Neural progenitor cell (in vitro differentiated cells): Measurements from ENCODE around the gene S100A12. TPM values are rescaled to one million over a fixed set of nuclear protein-coding genes. Genes with fewer than 3 reads are reported as not detected.

Experiments used
- DNase-seq: peaks from one replicate; pipeline ENCODE4 v3.0.0-alpha.2; 2016; ENCODE audit warnings: low spot score
- H2AFZ ChIP-seq: fragments of 200-600 bp; sonication (generic); replicated peaks from 2 replicates; pipeline ENCODE4 v1.6.1; 2016; ENCODE audit warnings: antibody characterized with exemption
- H3F3A ChIP-seq: fragments of 200-600 bp; sonication (generic); 2 replicates; pipeline ENCODE4 v1.6.1; 2016; ENCODE audit warnings: antibody characterized with exemption, low read depth
- H3K27ac ChIP-seq: fragments of 200-600 bp; sonication (generic); 2 replicates; pipeline ENCODE4 v1.5.1; 2016; ENCODE audit warnings: mild to moderate bottlenecking
- H3K27me3 ChIP-seq: fragments of 200-600 bp; sonication (generic); 2 replicates; pipeline ENCODE4 v1.6.1; 2016; ENCODE audit warnings: mild to moderate bottlenecking, moderate library complexity
- H3K36me3 ChIP-seq: fragments of 200-600 bp; sonication (generic); 2 replicates; pipeline ENCODE4 v1.5.1; 2016
- H3K4me1 ChIP-seq: fragments of 200-600 bp; sonication (generic); 2 replicates; pipeline ENCODE4 v1.6.1; 2016; ENCODE audit warnings: mixed run types
- H3K4me2 ChIP-seq: fragments of 200-600 bp; sonication (generic); 2 replicates; pipeline ENCODE4 v1.6.1; 2016
- H3K4me3 ChIP-seq: fragments of 200-600 bp; sonication (generic); 2 replicates; pipeline ENCODE4 v1.5.1; 2016
- H3K79me2 ChIP-seq: fragments of 200-600 bp; sonication (generic); 2 replicates; pipeline ENCODE4 v1.6.1; 2016; ENCODE audit warnings: low read depth
- H3K9ac ChIP-seq: fragments of 200-600 bp; sonication (generic); 2 replicates; pipeline ENCODE4 v1.6.1; 2016
- H3K9me3 ChIP-seq: fragments of 200-600 bp; sonication (generic); 2 replicates; pipeline ENCODE4 v1.5.1; 2016; ENCODE audit warnings: low read depth
- H4K20me1 ChIP-seq: fragments of 200-600 bp; sonication (generic); 2 replicates; pipeline ENCODE4 v1.6.1; 2016; ENCODE audit warnings: low read depth
- H3K27ac Mint-ChIP-seq: 3 replicates; pipeline ENCODE4 v1.8.0; 2021; ENCODE audit warnings: mixed read lengths
- H3K27me3 Mint-ChIP-seq: 2 replicates; pipeline ENCODE4 v1.8.0; 2022; ENCODE audit warnings: low read depth, mild to moderate bottlenecking, inconsistent platforms, moderate library complexity, mixed read lengths; ENCODE audit not compliant: insufficient read depth
- H3K36me3 Mint-ChIP-seq: 3 replicates; pipeline ENCODE4 v1.8.0; 2021; ENCODE audit warnings: mixed read lengths
- H3K4me1 Mint-ChIP-seq: 3 replicates; pipeline ENCODE4 v1.8.0; 2021; ENCODE audit warnings: mixed read lengths
- H3K4me3 Mint-ChIP-seq: 3 replicates; pipeline ENCODE4 v1.8.0; 2021; ENCODE audit warnings: mild to moderate bottlenecking, moderate library complexity, mixed read lengths
- H3K9me3 Mint-ChIP-seq: 3 replicates; pipeline ENCODE4 v1.8.0; 2020; ENCODE audit warnings: mixed read lengths
- CTCF ChIP-seq: fragments of 200-600 bp; sonication (generic); IDR thresholded peaks from 2 replicates; pipeline ENCODE4 v1.5.1; 2017; ENCODE audit warnings: antibody characterized with exemption, mild to moderate bottlenecking
- EZH2 ChIP-seq: fragments of 200-600 bp; sonication (generic); IDR thresholded peaks from 2 replicates; pipeline ENCODE4 v1.6.1; 2017; ENCODE audit warnings: antibody characterized with exemption, mild to moderate bottlenecking, moderate library complexity
- EZH2phosphoT487 ChIP-seq: fragments of 200-600 bp; sonication (generic); IDR thresholded peaks from 2 replicates; pipeline ENCODE4 v1.6.1; 2017; ENCODE audit warnings: antibody characterized with exemption
- total RNA-seq: library from RNA; depleted of rRNA; stranded (reverse); fragments of >200 nt; gene quantifications from 2 replicates; pipeline ENCODE4 v1.2.3, GENCODE V29; 2015; ENCODE audit warnings: low replicate concordance

The S100A12 gene
- total RNA-seq, 1 donor from 2014 or later: not detected

- H4K20me1 ChIP-seq: no peaks in the 10 kb centered on the region
- H3F3A ChIP-seq: no peaks in the 10 kb centered on the region
- no peak overlapping the region for H2AFZ ChIP-seq
- DNase-seq: no peak
- Mint-ChIP-seq H3K27ac (no peak overlapping the region), H3K4me3 (no peak overlapping the region), H3K9me3 (no peaks in the 10 kb centered on the region), H3K27me3 (peaks cover 5% of the 10 kb centered on the region), H3K36me3 (no peaks in the 10 kb centered on the region), H3K4me1 (no peaks in the 10 kb centered on the region)
- TF ChIP-seq EZH2phosphoT487: no peak
- TF ChIP-seq EZH2: no peak
- TF ChIP-seq CTCF: no peak
- H3K4me1 ChIP-seq: no peaks in the 10 kb centered on the region
- no peak overlapping the region for H3K4me3 ChIP-seq
- no peak overlapping the region for H3K4me2 ChIP-seq
- no peaks in the 10 kb centered on the region for H3K79me2 ChIP-seq
- no peak overlapping the region for H3K27ac ChIP-seq
- H3K27me3 ChIP-seq: no peaks in the 10 kb centered on the region
- H3K9ac ChIP-seq: no peak overlapping the region
- H3K9me3 ChIP-seq: no peaks in the 10 kb centered on the region
- no peaks in the 10 kb centered on the region for H3K36me3 ChIP-seq
Measured at GRCh38 chr1:153342178-153342577, 33.2 kb downstream of the S100A12 start.

DNA sequence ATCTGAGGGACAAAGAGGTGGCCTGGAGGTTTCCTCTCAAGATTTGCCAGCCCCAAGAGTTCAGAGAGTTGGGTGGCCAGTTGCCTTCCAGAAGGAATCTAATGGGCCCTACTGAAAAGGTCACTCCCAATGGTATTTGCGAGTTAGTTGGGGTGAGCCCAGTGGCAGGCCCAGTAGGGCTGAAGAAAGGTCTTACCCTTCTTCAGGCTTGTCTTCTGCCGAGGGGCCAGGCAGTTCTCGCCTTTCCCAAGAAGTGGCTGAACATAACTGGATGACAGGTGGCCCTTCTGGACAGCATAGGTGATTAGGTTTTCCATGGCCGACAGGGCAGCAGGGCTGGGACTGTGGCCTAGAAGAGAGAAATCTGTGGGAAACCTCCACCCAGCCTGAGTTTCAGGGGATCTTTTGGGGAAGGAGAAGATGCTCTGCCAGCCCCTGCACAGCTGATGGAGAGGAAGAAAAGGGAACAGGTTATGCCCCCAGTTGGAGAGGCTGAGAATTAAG, 33.9 kb downstream of the S100A12 start:
- Histone ChIP-seq H3K36me3 (no peaks in the 10 kb centered on the region), H3K4me2 (no peak overlapping the region), H2AFZ (no peak overlapping the region), H3K4me3 (no peak overlapping the region), H3K9me3 (no peaks in the 10 kb centered on the region), H3F3A (no peaks in the 10 kb centered on the region), H3K27me3 (no peaks in the 10 kb centered on the region), H3K27ac (no peak overlapping the region), H3K4me1 (no peaks in the 10 kb centered on the region), H4K20me1 (no peaks in the 10 kb centered on the region), H3K9ac (no peak overlapping the region), H3K79me2 (no peaks in the 10 kb centered on the region)
- TF ChIP-seq CTCF: no peak
- no peak for TF ChIP-seq EZH2
- no peak for TF ChIP-seq EZH2phosphoT487
- H3K4me3 Mint-ChIP-seq: no peak overlapping the region
- no peak for DNase-seq
- H3K27ac Mint-ChIP-seq: no peak overlapping the region
- peaks cover 5% of the 10 kb centered on the region for H3K27me3 Mint-ChIP-seq
- H3K9me3 Mint-ChIP-seq: no peaks in the 10 kb centered on the region
- no peaks in the 10 kb centered on the region for H3K4me1 Mint-ChIP-seq
- no peaks in the 10 kb centered on the region for H3K36me3 Mint-ChIP-seq

DNA sequence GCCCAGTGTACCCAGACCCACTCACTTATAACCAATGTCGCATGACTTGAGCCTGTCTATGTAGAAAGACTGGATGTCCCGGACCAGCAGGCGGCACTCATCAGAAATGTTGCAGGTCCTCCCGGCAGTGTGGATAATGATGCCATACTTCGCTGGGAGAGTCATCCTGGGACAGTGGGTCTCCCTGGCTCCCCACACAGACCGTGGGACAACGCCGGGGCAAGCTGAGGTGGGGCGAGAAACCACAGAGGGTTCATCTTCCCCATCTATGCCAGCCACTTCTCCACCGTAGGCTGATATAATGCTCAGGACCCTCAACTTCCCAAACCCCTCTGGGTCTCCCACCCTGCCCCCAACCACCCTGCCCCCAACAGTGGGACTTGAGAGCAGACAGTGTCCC, 35.1 kb downstream of the S100A12 start:
- H3K79me2 ChIP-seq: no peaks in the 10 kb centered on the region
- no peaks in the 10 kb centered on the region for H3K4me1 ChIP-seq
- H2AFZ ChIP-seq: no peak overlapping the region
- Mint-ChIP-seq H3K27ac (no peak overlapping the region), H3K27me3 (peaks cover 8% of the 10 kb centered on the region), H3K4me3 (no peak overlapping the region), H3K9me3 (no peaks in the 10 kb centered on the region), H3K36me3 (no peaks in the 10 kb centered on the region), H3K4me1 (no peaks in the 10 kb centered on the region)
- H3K9ac ChIP-seq: no peak overlapping the region
- H3K9me3 ChIP-seq: no peaks in the 10 kb centered on the region
- no peaks in the 10 kb centered on the region for H4K20me1 ChIP-seq
- no peaks in the 10 kb centered on the region for H3F3A ChIP-seq
- TF ChIP-seq EZH2 (no peak), CTCF (no peak), EZH2phosphoT487 (no peak)
- H3K27me3 ChIP-seq: no peaks in the 10 kb centered on the region
- no peaks in the 10 kb centered on the region for H3K36me3 ChIP-seq
- H3K4me2 ChIP-seq: no peak overlapping the region
- no peak for DNase-seq
- no peak overlapping the region for H3K27ac ChIP-seq
- H3K4me3 ChIP-seq: no peak overlapping the region
